HG02852 (cell line): ENCODE data around the gene AOAH.

ENCODE experiments used
- ATAC-seq: cut with Tn5 transposase; IDR thresholded peaks from one replicate; pipeline ENCODE4 v1.9.1; 2021; ENCODE audit warnings: mild to moderate bottlenecking, moderate library complexity; ENCODE audit not compliant: unreplicated experiment

The AOAH gene

GRCh38 chr7:36567699-36568451, 156.4 kb downstream of the AOAH start:
- no peak for ATAC-seq

DNA sequence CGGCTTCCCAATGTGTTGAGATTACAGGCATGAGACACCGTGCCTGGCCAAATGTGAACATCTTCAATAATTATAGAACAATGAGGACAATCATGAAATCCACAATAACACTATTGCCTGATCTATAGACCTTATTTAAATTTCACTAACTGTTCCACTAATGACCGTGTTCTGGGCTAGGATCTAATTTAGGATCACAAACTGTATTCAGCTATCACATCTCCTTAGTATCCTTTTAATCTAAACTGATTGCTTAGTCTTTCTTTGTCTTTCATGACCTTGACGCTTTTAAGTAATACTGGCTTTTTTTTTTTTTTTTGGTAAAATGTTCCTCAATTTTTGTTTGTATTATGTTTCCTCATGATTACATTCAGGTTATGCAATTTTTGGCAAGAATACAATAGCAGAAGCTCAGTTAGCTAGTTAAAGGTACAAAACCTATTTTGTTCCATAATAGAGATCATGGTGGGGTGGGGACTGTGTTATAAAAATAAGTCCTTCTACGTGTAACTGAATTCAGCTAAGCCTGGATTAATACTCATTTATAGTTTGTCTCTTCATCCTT, 158.4 kb downstream of the AOAH start:
- ATAC-seq, result no peak

GRCh38 chr7:36564489-36564888, 159.8 kb downstream of the AOAH start:
- no peak for ATAC-seq

DNA sequence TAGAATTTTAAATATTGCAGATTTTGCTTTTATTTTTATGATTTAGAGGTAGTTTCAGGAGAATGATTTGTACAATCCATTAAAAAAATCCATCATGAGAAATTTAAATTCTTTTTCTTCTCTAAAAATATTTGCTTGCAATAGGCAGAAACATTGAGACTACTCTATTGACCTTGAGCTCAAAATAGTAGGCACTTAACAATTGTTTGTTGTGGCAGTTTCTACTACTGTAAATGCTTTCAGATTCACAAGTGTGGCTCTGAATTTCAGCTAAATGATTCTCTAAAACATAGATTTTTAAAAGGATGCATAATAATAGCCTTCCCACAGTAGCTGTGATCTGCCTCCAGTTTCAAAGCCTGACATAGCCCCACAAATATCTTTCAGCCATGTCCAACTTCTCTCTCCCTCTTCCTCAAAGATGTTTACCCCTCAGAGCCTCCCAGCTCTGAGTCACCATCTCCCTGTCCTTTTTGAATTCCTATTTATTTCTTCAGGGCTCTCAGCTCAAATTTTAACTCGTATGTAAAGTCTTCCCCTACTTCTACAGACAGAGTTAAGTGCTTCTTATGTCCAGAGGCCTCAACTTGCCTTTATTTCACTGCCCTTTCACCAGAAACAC, 160.5 kb downstream of the AOAH start:
- no peak for ATAC-seq

DNA sequence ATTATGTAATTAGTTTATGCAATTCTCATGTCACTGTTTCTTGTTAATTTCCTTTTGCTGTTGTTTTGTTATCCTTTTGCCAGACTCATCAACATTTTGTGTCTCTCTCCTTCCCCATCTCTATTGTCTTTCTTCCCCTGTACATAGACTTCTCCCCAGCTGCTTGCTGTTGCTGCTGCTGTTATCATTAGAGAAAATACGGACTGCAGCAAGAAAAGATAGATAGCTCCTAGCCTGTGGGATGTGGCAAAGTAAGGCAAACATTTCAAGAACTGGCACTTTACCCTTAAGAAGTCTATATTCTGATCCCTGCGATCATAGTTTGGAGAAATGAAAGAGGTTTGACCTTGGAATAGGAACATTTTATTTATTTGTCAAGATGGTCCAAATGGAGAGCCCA, 162.2 kb downstream of the AOAH start:
- ATAC-seq, result no peak

DNA sequence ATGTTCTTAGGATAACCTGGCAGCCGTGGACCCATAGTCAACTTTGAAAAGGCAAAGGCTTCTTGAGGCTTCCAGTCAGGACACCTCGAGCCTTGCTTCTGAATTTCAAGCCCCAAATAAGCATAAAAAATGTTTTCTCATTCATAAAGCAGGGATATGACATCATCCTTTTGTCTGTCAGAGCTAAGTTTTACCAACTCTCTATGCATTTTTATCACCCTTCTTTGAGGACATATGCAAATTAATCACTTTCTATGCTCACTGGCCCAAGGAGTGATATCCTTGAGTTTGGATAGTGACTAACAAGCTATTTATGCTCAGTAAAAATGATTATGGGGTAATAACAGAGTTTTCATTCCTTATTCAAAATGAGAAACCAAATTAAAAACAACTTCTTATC, 175.3 kb downstream of the AOAH start:
- no peak for ATAC-seq

DNA sequence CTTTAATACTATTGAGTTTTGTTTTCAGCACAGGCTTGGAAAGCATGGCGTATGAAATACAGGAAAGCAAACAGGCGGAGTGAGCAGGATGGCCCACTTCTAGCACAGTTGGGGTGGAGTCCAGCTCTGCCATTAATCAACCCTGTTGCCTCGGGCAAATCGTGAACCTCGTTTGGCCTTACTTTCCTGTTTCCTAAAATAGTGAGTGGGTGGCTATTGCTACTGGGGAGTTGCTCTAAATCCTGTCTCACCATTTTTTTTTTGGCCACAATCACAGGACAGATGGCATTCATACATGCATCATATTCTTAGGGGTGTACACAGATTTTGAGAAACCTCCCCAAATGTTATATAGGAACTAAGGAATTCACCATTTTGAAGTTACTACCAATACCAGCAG, 176.9 kb downstream of the AOAH start:
- no peak for ATAC-seq

DNA sequence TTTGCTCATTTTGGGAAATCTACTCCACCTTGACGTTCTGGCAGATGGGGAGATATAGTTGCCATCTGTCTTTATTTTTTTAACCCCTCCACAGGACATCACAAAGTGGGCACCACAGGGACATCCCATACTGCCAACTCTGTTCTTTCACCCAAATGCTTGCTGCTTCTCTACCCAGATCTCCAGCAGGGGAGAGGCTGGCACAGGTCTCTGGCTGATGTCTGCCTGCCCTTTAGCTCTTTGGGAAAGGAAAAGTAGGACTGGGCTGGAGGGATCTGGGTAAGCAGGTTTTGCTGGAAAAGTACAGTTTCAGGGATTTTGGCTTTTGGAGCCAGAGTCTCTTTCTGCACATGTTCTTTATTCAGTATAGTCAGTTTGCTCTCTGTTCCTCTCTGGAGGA, 178.0 kb downstream of the AOAH start:
- ATAC-seq, result no peak

- no peak for ATAC-seq
Observed at GRCh38 chr7:36545291-36545690, 179.0 kb downstream of the AOAH start.

DNA sequence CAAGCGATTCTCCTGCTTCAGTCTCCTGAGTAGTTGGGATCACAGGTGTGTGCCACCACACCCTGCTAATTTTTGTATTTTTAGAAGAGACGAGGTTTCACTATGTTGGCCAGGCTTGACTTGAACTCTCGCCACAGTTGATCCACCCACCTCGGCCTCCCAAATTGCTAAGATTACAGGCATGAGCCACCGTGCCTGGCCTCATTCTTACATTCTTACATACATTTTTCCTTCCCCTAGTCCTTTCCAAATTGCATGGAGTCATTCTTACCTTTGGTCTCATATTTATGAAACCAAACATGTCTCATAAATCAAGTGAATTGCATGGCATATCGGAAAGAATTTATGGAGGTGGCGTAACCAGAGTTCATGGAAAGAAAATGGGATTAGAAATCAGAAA, 186.2 kb downstream of the AOAH start:
- ATAC-seq, result no peak

GRCh38 chr7:36535866-36536664, 188.2 kb downstream of the AOAH start:
- ATAC-seq, result no peak

DNA sequence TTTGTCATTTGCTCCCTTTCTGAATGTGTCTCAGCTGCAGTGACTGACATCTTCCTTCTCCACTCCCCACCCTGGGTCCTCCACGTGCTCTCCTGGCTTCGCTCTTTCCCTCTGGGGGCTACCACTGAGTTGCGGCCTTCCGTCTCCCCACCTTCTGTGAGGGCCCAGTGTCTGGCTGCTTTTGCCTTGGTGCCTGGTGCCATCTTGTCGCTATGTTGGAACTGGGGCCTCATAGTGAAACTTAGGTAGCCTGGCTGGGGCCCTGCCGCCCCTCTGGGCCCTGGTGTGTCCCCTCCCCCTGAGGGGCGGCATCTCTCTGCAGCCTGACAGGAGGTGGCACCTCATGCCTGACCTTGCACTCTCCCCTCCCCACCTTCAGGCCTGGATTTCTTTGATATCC, 190.6 kb downstream of the AOAH start:
- ATAC-seq, result no peak

- ATAC-seq, result no peak
Observed at GRCh38 chr7:36532981-36533499, 191.3 kb downstream of the AOAH start.

DNA sequence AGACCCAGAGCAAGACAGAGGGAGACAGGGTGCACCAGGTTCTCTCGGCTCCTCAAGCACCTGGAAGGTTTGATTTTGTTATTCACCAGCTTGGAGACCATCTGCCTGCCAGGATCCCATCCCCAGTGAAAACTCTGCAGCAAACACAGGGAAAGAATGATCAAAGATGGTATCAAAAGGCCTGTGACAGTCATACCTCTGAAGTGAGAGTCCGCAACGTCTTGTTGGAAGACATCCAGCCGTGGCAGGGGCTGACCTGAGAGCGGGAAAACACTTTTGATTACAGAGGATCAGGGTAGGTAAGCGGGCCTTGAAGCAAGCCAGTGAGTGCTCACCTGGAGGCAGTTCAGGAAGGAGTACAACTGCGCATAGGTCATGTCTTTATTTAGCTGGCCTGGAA, 192.3 kb downstream of the AOAH start:
- no peak for ATAC-seq

- ATAC-seq, result no peak
Observed at GRCh38 chr7:36530456-36530855, 193.8 kb downstream of the AOAH start.

DNA sequence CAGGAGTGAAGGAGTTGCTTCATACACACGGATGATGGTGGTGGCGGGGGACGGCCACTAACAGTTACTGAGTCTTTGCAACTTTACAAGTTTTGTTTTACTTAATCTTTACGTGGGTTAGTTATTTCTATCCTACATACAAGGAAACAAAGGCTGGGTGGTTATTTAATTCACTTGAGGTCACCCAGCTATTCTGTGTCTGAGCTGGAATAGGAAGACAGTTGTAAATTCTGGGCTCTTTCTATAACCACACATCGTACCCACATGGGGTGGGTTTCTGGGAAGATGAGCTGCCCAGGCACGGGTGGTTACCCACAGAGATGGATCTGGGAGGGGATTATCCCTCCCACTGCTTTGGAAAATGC, 196.8 kb downstream of the AOAH start:
- no peak for ATAC-seq

GRCh38 chr7:36526863-36527548, 197.3 kb downstream of the AOAH start:
- peak; percentile 91 for ATAC-seq

DNA sequence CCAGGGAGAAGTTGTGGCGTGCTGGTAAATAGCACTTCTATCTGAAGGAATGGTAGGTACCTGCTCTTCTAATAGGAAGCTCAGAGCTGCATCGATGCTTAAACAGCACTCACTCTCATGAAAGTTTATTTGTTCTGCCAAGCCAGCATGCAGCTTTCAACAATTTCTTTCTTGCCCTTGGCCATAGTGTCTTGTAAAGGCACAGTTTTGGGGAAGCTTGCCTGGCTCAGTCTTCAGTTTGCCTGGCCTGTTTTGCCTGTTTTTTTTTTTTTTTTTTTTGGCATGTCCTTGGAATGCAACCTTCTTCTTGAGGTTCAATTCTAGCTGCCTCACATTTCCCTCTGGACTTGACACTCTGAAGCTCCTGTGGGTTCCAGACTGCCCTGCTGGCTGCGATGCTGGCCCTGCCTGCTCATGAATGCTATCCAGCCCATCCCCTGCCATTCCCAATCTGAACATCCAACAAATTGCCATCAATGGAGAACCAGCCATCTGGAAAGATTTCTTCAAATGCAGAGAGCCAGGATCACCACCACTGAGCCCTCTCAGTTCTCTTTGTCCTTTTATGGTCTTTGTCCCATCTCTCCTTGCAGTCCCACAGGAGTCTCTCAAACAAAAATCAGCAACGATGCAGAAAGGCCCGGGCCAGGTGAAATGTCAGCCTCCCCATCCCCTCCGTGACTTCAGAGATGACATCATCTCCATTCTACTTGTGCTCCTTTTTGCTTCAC, 200.8 kb downstream of the AOAH start:
- no peak for ATAC-seq

- ATAC-seq, result no peak
Observed at GRCh38 chr7:36522453-36523007, 201.8 kb downstream of the AOAH start.

DNA sequence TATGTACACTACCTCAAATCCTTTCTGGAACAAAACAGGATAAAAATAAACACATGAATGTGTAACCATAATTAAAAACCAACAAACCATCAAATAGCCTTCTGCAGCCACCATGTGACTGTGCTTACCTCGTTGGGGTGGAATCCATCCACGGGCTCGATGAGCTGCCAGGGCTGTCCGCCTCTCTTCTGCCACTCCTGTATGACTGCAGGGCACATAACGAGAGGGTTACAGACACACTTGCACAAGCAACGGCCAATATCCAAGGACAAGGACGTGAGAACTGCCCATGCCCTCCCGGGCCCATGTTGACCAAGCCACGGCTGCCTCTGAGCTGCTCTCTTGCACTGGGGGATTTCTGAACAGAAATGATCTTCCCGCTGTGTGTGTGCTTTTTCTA, 202.4 kb downstream of the AOAH start:
- ATAC-seq, result no peak
